H9 (cell line): ENCODE data around the gene RGS21. TPM values are rescaled to one million over a fixed set of nuclear protein-coding genes. Genes with fewer than 3 reads are reported as not detected.

Source experiments
- DNase-seq: peaks from one replicate; pipeline ENCODE4 v3.0.0-alpha.2; 2017
- H2AFZ ChIP-seq: one replicate; pipeline ENCODE4 v1.6.1; 2013; ENCODE audit warnings: mild to moderate bottlenecking, low read length, control low read depth, moderate library complexity
- H2AK5ac ChIP-seq: 2 replicates; pipeline ENCODE4 v1.6.1; 2013; ENCODE audit warnings: low read length, control low read depth, mixed read lengths; ENCODE audit not compliant: insufficient read length
- H2BK120ac ChIP-seq: one replicate; pipeline ENCODE4 v1.6.1; 2013; ENCODE audit warnings: low read depth, mild to moderate bottlenecking, low read length, control low read depth, inconsistent platforms; ENCODE audit not compliant: poor library complexity, severe bottlenecking
- H2BK12ac ChIP-seq: 2 replicates; pipeline ENCODE4 v1.6.1; 2013; ENCODE audit warnings: low read length, control low read depth, mixed read lengths, low read depth; ENCODE audit not compliant: insufficient read length
- H2BK15ac ChIP-seq: 2 replicates; pipeline ENCODE4 v1.6.1; 2013; ENCODE audit warnings: low read depth, low read length, control low read depth
- H2BK20ac ChIP-seq: one replicate; pipeline ENCODE4 v1.6.1; 2013; ENCODE audit warnings: low read depth, mild to moderate bottlenecking, low read length, control low read depth, inconsistent platforms; ENCODE audit not compliant: poor library complexity, severe bottlenecking
- H2BK5ac ChIP-seq: 2 replicates; pipeline ENCODE4 v1.6.1; 2013; ENCODE audit warnings: low read length, control low read depth, mixed read lengths; ENCODE audit not compliant: insufficient read length
- H3K14ac ChIP-seq: 2 replicates; pipeline ENCODE4 v1.6.1; 2013; ENCODE audit warnings: low read length, control low read depth; ENCODE audit not compliant: insufficient read depth
- H3K18ac ChIP-seq: 2 replicates; pipeline ENCODE4 v1.6.1; 2013; ENCODE audit warnings: low read depth, mild to moderate bottlenecking, mixed read lengths, low read length, control low read depth; ENCODE audit not compliant: insufficient read length
- H3K23ac ChIP-seq: 2 replicates; pipeline ENCODE4 v1.6.1; 2013; ENCODE audit warnings: low read length, control low read depth, mixed read lengths, low read depth; ENCODE audit not compliant: insufficient read length
- H3K23me2 ChIP-seq: 2 replicates; pipeline ENCODE4 v1.6.1; 2013; ENCODE audit warnings: low read depth, mild to moderate bottlenecking, mixed read lengths, low read length, control low read depth; ENCODE audit not compliant: insufficient read length, poor library complexity, severe bottlenecking
- H3K27ac ChIP-seq: 2 replicates; pipeline ENCODE4 v1.5.1; 2013; ENCODE audit warnings: low read length, control low read depth, mixed read lengths, low read depth; ENCODE audit not compliant: insufficient read length
- H3K27me3 ChIP-seq: 2 replicates; pipeline ENCODE4 v1.6.1; 2013; ENCODE audit warnings: low read length, control low read depth, inconsistent platforms; ENCODE audit not compliant: insufficient read depth
- H3K4ac ChIP-seq: 2 replicates; pipeline ENCODE4 v1.6.1; 2013; ENCODE audit warnings: low read depth, mild to moderate bottlenecking, control low read depth, inconsistent platforms, low read length, moderate library complexity
- H3K4me1 ChIP-seq: 2 replicates; pipeline ENCODE4 v1.6.1; 2013; ENCODE audit warnings: low read length, control low read depth, inconsistent platforms; ENCODE audit not compliant: insufficient read depth
- H3K4me2 ChIP-seq: 2 replicates; pipeline ENCODE4 v1.6.1; 2013; ENCODE audit warnings: low read length, control low read depth, mixed read lengths; ENCODE audit not compliant: insufficient read length, insufficient read depth
- H3K56ac ChIP-seq: 2 replicates; pipeline ENCODE4 v1.6.1; 2013; ENCODE audit warnings: low read depth, mild to moderate bottlenecking, mixed read lengths, low read length, control low read depth; ENCODE audit not compliant: insufficient read length
- H3K79me1 ChIP-seq: 2 replicates; pipeline ENCODE4 v1.6.1; 2013; ENCODE audit warnings: low read depth, mild to moderate bottlenecking, moderate library complexity, low read length, control low read depth, inconsistent platforms; ENCODE audit not compliant: insufficient read depth, poor library complexity, severe bottlenecking
- H3K79me2 ChIP-seq: 2 replicates; pipeline ENCODE4 v1.6.1; 2013; ENCODE audit warnings: low read length, control low read depth, inconsistent platforms; ENCODE audit not compliant: insufficient read depth
- H3K9ac ChIP-seq: 2 replicates; pipeline ENCODE4 v1.6.1; 2013; ENCODE audit warnings: low read length, control low read depth, mixed read lengths; ENCODE audit not compliant: insufficient read length; ENCODE audit errors: extremely low read depth
- H3K9me3 ChIP-seq: one replicate; pipeline ENCODE4 v1.6.1; 2013; ENCODE audit warnings: low read depth, low read length, inconsistent platforms; ENCODE audit not compliant: control insufficient read depth
- H3T11ph ChIP-seq: one replicate; pipeline ENCODE4 v1.6.1; 2013; ENCODE audit warnings: mild to moderate bottlenecking, low read length, control low read depth, inconsistent platforms
- H4K20me1 ChIP-seq: one replicate; pipeline ENCODE4 v1.6.1; 2013; ENCODE audit not compliant: control insufficient read depth, insufficient read length, insufficient read depth
- H4K5ac ChIP-seq: 2 replicates; pipeline ENCODE4 v1.6.1; 2013; ENCODE audit warnings: low read depth, mild to moderate bottlenecking, mixed read lengths, low read length, control low read depth; ENCODE audit not compliant: insufficient read length
- H4K8ac ChIP-seq: replicated peaks from 2 replicates; pipeline ENCODE4 v1.6.1; 2013; ENCODE audit warnings: low read length, control low read depth, mixed read lengths, low read depth; ENCODE audit not compliant: insufficient read length
- H4K91ac ChIP-seq: 2 replicates; pipeline ENCODE4 v1.6.1; 2013; ENCODE audit warnings: low read depth, mild to moderate bottlenecking, moderate library complexity, mixed read lengths, low read length, control low read depth; ENCODE audit not compliant: insufficient read length
- H3K27ac Mint-ChIP-seq, 3 experiments: 2 replicates in 2 of 3; 3 replicates in 1 of 3; pipeline ENCODE4 v1.8.0; 2020 to 2021; ENCODE audit warnings: mixed read lengths in 3 of 3, mild to moderate bottlenecking in 1 of 3, moderate library complexity in 1 of 3
- H3K27me3 Mint-ChIP-seq: 2 replicates; pipeline ENCODE4 v1.8.0; 2021; ENCODE audit warnings: low read depth, mild to moderate bottlenecking, moderate library complexity, mixed read lengths
- H3K36me3 Mint-ChIP-seq, 3 experiments: 2 replicates in 2 of 3; 3 replicates in 1 of 3; pipeline ENCODE4 v1.8.0; 2020 to 2021; ENCODE audit warnings: low read depth in 3 of 3, mixed read lengths in 3 of 3; ENCODE audit not compliant: insufficient read depth in 1 of 3
- H3K4me1 Mint-ChIP-seq, 2 experiments: 2 replicates each; pipeline ENCODE4 v1.8.0; 2020; ENCODE audit warnings: mixed read lengths in 2 of 2
- H3K4me3 Mint-ChIP-seq, 2 experiments: 2 replicates in 1 of 2; 3 replicates in 1 of 2; pipeline ENCODE4 v1.8.0; 2020 to 2021; ENCODE audit warnings: mild to moderate bottlenecking in 2 of 2, mixed read lengths in 2 of 2, moderate library complexity in 1 of 2
- H3K9me3 Mint-ChIP-seq, 2 experiments: 2 replicates in 1 of 2; 3 replicates in 1 of 2; pipeline ENCODE4 v1.8.0; 2020; ENCODE audit warnings: mild to moderate bottlenecking in 2 of 2, mixed read lengths in 2 of 2, moderate library complexity in 1 of 2
- CTCF ChIP-seq: fragments of 200-600 bp; sonication (generic); conservative IDR thresholded peaks from 3 replicates; pipeline ENCODE4 v1.8.0; 2021; ENCODE audit warnings: antibody characterized with exemption, mild to moderate bottlenecking
- total RNA-seq: library from RNA; stranded (reverse); gene quantifications from 2 replicates; pipeline ENCODE4 v1.2.1, GENCODE V29; 2021

The RGS21 gene
- total RNA-seq, 1 experiment from 2014 or later = not detected

DNA sequence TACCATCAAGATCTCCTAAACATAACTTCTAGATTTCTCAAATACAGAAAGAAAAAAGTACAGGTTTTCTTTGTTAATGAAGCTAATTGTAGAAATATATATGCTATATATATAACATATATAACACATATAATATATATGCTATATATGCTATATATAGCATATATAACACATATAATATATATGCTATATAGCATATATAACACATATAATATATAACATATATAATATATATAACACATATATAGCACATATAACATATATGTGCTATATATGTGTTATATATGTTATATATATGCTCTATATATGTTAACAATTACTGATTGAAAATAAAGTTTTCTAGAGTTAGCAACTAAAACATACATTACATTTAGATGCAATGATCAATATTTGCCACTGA is 34.8 kb downstream of the RGS21 start:
- no peak overlapping the region for H3K4ac ChIP-seq
- Mint-ChIP-seq H3K4me3 (no peak overlapping the region), H3K4me1 (no peaks in the 10 kb centered on the region), H3K27me3 (no peaks in the 10 kb centered on the region), H3K9me3 (no peaks in the 10 kb centered on the region), H3K36me3 (no peaks in the 10 kb centered on the region), H3K27ac (no peak overlapping the region)
- no peaks in the 10 kb centered on the region for H3K27me3 ChIP-seq
- H4K5ac ChIP-seq = no peak overlapping the region
- no peak overlapping the region for H3K4me2 ChIP-seq
- no peaks in the 10 kb centered on the region for H3K79me2 ChIP-seq
- H3T11ph ChIP-seq = no peak overlapping the region
- H2AK5ac ChIP-seq = no peak overlapping the region
- H3K23me2 ChIP-seq = no peaks in the 10 kb centered on the region
- H2BK20ac ChIP-seq = no peak overlapping the region
- DNase-seq = no peak
- H3K9ac ChIP-seq = no peak overlapping the region
- H4K91ac ChIP-seq = no peak overlapping the region
- no peak overlapping the region for H2AFZ ChIP-seq
- H2BK12ac ChIP-seq = no peak overlapping the region
- H3K79me1 ChIP-seq = no peaks in the 10 kb centered on the region
- H3K18ac ChIP-seq = no peak overlapping the region
- no peak overlapping the region for H3K27ac ChIP-seq
- no peaks in the 10 kb centered on the region for H3K9me3 ChIP-seq
- no peak overlapping the region for H3K56ac ChIP-seq
- H3K14ac ChIP-seq = no peak overlapping the region
- no peak overlapping the region for H3K23ac ChIP-seq
- H2BK15ac ChIP-seq = no peak overlapping the region
- TF ChIP-seq CTCF = no peak
- no peaks in the 10 kb centered on the region for H3K4me1 ChIP-seq
- no peak overlapping the region for H2BK5ac ChIP-seq
- no peaks in the 10 kb centered on the region for H4K20me1 ChIP-seq
- no peak overlapping the region for H4K8ac ChIP-seq
- H2BK120ac ChIP-seq = no peak overlapping the region
